Mesendoderm (in vitro differentiated cells): Measurements from ENCODE around the gene CDSN.

Source experiments
- DNase-seq: peaks from one replicate; pipeline ENCODE4 v3.0.0; 2013
- H2AK5ac ChIP-seq: 2 replicates; pipeline ENCODE4 v1.6.1; 2013; ENCODE audit warnings: low read length, inconsistent platforms
- H2BK120ac ChIP-seq: 2 replicates; pipeline ENCODE4 v1.6.1; 2013; ENCODE audit warnings: low read depth, mild to moderate bottlenecking, low read length, moderate library complexity, mixed read lengths
- H2BK15ac ChIP-seq: replicated peaks from 2 replicates; pipeline ENCODE4 v1.6.1; 2013; ENCODE audit warnings: low read depth, mild to moderate bottlenecking, moderate library complexity
- H2BK5ac ChIP-seq: 2 replicates; pipeline ENCODE4 v1.6.1; 2013; ENCODE audit warnings: low read length, inconsistent platforms
- H3K18ac ChIP-seq: 2 replicates; pipeline ENCODE4 v1.6.1; 2013; ENCODE audit warnings: mild to moderate bottlenecking, low read length, mixed read lengths
- H3K23ac ChIP-seq: one replicate; pipeline ENCODE4 v1.6.1; 2013; ENCODE audit warnings: low read length
- H3K27ac ChIP-seq: 2 replicates; pipeline ENCODE4 v1.5.1; 2013; ENCODE audit warnings: low read depth, mild to moderate bottlenecking, inconsistent platforms, low read length, moderate library complexity
- H3K27me3 ChIP-seq: 2 replicates; pipeline ENCODE4 v1.6.1; 2013; ENCODE audit warnings: low read length, control low read depth, mild to moderate bottlenecking, inconsistent platforms; ENCODE audit not compliant: insufficient read depth, poor library complexity
- H3K36me3 ChIP-seq: 2 replicates; pipeline ENCODE4 v1.6.1; 2013; ENCODE audit warnings: low read length, inconsistent platforms; ENCODE audit not compliant: control insufficient read depth, insufficient read depth
- H3K4ac ChIP-seq: one replicate; pipeline ENCODE4 v1.6.1; 2013; ENCODE audit warnings: low read depth, mild to moderate bottlenecking, low read length, moderate library complexity
- H3K4me1 ChIP-seq: 2 replicates; pipeline ENCODE4 v1.6.1; 2013; ENCODE audit warnings: low read depth, low read length, inconsistent platforms; ENCODE audit not compliant: control insufficient read depth
- H3K4me2 ChIP-seq: 2 replicates; pipeline ENCODE4 v1.6.1; 2013; ENCODE audit warnings: low read length
- H3K4me3 ChIP-seq: 2 replicates; pipeline ENCODE4 v1.5.1; 2013; ENCODE audit warnings: mild to moderate bottlenecking, low read length
- H3K56ac ChIP-seq: one replicate; pipeline ENCODE4 v1.6.1; 2013; ENCODE audit warnings: low read length
- H3K79me1 ChIP-seq: 2 replicates; pipeline ENCODE4 v1.6.1; 2013; ENCODE audit warnings: low read length, inconsistent platforms
- H3K79me2 ChIP-seq: 2 replicates; pipeline ENCODE4 v1.6.1; 2013; ENCODE audit warnings: mild to moderate bottlenecking, low read length; ENCODE audit not compliant: control insufficient read depth, insufficient read depth
- H3K9ac ChIP-seq: 2 replicates; pipeline ENCODE4 v1.6.1; 2013; ENCODE audit warnings: low read length, inconsistent platforms
- H4K5ac ChIP-seq: one replicate; pipeline ENCODE4 v1.6.1; 2013; ENCODE audit warnings: low read length
- H4K8ac ChIP-seq: one replicate; pipeline ENCODE4 v1.6.1; 2013; ENCODE audit warnings: low read depth, mild to moderate bottlenecking, control low read depth, low read length, moderate library complexity
- WGBS: extraction: QIAGEN DNeasy Blood & Tissue Kit; methylation state at CpG from one replicate; pipeline ENCODE4 v1.1.7; 2013; ENCODE audit warnings: low lambda C conversion rate, missing lambda C conversion rate; ENCODE audit not compliant: insufficient coverage; ENCODE audit errors: extremely low coverage; 5-methylcytosine and 5-hydroxymethylcytosine counted together

CDSN gene

DNA sequence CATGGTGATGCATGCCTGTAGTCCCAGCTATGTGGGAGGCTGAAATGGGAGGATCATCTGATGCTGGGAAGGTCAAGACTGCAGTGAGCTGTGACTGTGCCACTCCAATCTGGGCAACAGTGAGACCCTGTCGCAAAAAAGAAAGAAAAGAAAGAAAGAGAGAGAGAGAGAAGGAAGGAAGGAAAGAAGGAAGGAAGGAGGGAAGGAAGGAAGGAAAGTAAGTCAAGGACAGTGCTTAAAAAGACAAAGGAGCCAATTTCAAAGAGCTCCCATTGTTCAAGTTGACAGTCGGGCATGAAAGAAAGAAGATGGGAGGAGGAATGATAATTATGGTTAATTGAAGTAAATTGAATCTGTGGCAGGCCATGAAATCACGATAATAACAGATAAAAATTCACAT lies 24.0 kb downstream of the CDSN start:
- Histone ChIP-seq H3K79me1 (no peaks in the 10 kb centered on the region), H4K8ac (no peak overlapping the region), H2AK5ac (no peak overlapping the region), H3K4me2 (no peak overlapping the region), H3K36me3 (no peaks in the 10 kb centered on the region), H2BK120ac (no peak overlapping the region), H3K4me3 (no peak overlapping the region), H3K23ac (no peak overlapping the region), H3K27ac (no peak overlapping the region), H3K27me3 (no peaks in the 10 kb centered on the region), H3K4me1 (no peaks in the 10 kb centered on the region), H3K9ac (no peak overlapping the region), H3K4ac (no peak overlapping the region), H2BK15ac (no peak overlapping the region), H3K56ac (no peak overlapping the region), H3K18ac (no peak overlapping the region), H4K5ac (no peak overlapping the region), H2BK5ac (no peak overlapping the region), H3K79me2 (no peaks in the 10 kb centered on the region)
- WGBS: no CpG with 5 or more reads among the region's 3 CpGs
- no peak for DNase-seq

- Histone ChIP-seq H3K4ac (no peak overlapping the region), H3K56ac (no peak overlapping the region), H3K4me2 (no peak overlapping the region), H4K5ac (no peak overlapping the region), H3K27me3 (no peaks in the 10 kb centered on the region), H3K79me1 (no peaks in the 10 kb centered on the region), H3K4me3 (no peak overlapping the region), H3K23ac (no peak overlapping the region), H4K8ac (no peak overlapping the region), H2BK15ac (no peak overlapping the region), H3K36me3 (no peaks in the 10 kb centered on the region), H3K4me1 (no peaks in the 10 kb centered on the region), H2AK5ac (no peak overlapping the region), H3K79me2 (no peaks in the 10 kb centered on the region), H3K18ac (no peak overlapping the region), H2BK5ac (no peak overlapping the region), H3K9ac (no peak overlapping the region), H2BK120ac (no peak overlapping the region), H3K27ac (no peak overlapping the region)
- no peak for DNase-seq
- WGBS: no CpG with 5 or more reads among the region's 3 CpGs
Observed at GRCh38 chr6:31094389-31094881, 25.8 kb downstream of the CDSN start.

- Histone ChIP-seq H3K79me1 (no peaks in the 10 kb centered on the region), H3K9ac (no peak overlapping the region), H2BK15ac (no peak overlapping the region), H4K8ac (no peak overlapping the region), H3K79me2 (no peaks in the 10 kb centered on the region), H3K4me1 (no peaks in the 10 kb centered on the region), H3K56ac (no peak overlapping the region), H3K4me2 (no peak overlapping the region), H3K23ac (no peak overlapping the region), H4K5ac (no peak overlapping the region), H2AK5ac (no peak overlapping the region), H2BK5ac (no peak overlapping the region), H3K27ac (no peak overlapping the region), H3K36me3 (no peaks in the 10 kb centered on the region), H2BK120ac (no peak overlapping the region), H3K4ac (no peak overlapping the region), H3K4me3 (no peak overlapping the region), H3K18ac (no peak overlapping the region), H3K27me3 (no peaks in the 10 kb centered on the region)
- DNase-seq: no peak
- WGBS: no CpG with 5 or more reads among the region's 12 CpGs
Observed at GRCh38 chr6:31092769-31093505, 27.3 kb downstream of the CDSN start.

GRCh38 chr6:31092238-31092637 lies 28.0 kb downstream of the CDSN start:
- Histone ChIP-seq H3K27ac (no peak overlapping the region), H3K56ac (no peak overlapping the region), H3K4me3 (no peak overlapping the region), H3K4me1 (no peaks in the 10 kb centered on the region), H3K36me3 (no peaks in the 10 kb centered on the region), H3K79me1 (no peaks in the 10 kb centered on the region), H3K79me2 (no peaks in the 10 kb centered on the region), H2AK5ac (no peak overlapping the region), H3K4ac (no peak overlapping the region), H3K18ac (no peak overlapping the region), H4K5ac (no peak overlapping the region), H2BK15ac (no peak overlapping the region), H2BK120ac (no peak overlapping the region), H3K9ac (no peak overlapping the region), H3K27me3 (no peaks in the 10 kb centered on the region), H2BK5ac (no peak overlapping the region), H3K23ac (no peak overlapping the region), H4K8ac (no peak overlapping the region), H3K4me2 (no peak overlapping the region)
- WGBS: no CpG with 5 or more reads among the region's 2 CpGs
- DNase-seq: no peak

DNA sequence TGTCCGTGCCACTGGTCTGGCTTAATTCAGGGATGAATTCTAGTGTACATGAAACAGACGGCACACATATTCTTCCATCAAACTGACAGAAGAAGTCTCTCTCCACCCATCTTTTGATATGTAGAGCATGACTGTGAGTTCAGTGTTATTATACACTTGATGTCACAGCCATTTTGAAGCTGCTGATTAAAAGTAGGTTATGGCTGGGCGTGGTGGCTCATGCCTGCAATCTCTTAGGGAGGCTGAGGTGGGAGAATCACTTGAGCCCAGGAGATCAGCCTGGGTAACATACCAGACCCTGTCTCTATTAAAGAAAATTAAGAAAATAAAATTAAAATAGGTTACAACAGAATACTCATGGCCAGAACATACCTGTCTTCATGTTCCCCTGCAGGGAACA lies 28.6 kb downstream of the CDSN start:
- WGBS: no CpG with 5 or more reads among the region's 3 CpGs
- Histone ChIP-seq H3K56ac (no peak overlapping the region), H4K8ac (no peak overlapping the region), H3K79me2 (no peaks in the 10 kb centered on the region), H2BK120ac (no peak overlapping the region), H3K79me1 (no peaks in the 10 kb centered on the region), H3K36me3 (no peaks in the 10 kb centered on the region), H3K4me1 (no peaks in the 10 kb centered on the region), H3K4me3 (no peak overlapping the region), H3K27me3 (no peaks in the 10 kb centered on the region), H2BK15ac (no peak overlapping the region), H4K5ac (no peak overlapping the region), H3K18ac (no peak overlapping the region), H2AK5ac (no peak overlapping the region), H3K4ac (no peak overlapping the region), H3K23ac (no peak overlapping the region), H3K27ac (no peak overlapping the region), H2BK5ac (no peak overlapping the region), H3K9ac (no peak overlapping the region), H3K4me2 (no peak overlapping the region)
- no peak for DNase-seq

DNA sequence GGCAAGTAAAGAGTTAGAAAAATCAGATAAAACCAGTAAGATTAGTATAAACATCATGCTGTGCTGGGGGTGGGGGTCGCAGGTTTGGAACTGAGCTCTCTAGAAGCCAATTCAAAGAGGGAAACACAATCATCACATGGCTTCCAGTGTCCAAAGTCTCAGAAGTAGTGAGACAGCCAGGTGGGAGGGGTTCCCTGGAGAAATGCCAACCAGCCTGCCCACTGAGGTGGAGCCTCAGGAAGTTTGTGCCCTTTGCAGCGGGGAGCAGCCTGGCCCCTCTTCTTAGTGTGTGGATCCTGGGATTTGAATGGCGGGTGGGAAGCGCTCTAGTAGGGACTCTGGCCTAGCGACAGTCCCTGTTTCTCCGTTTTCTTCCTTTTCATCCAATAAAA lies 29.3 kb downstream of the CDSN start:
- Histone ChIP-seq H3K18ac (no peak overlapping the region), H3K79me2 (no peaks in the 10 kb centered on the region)

More for the DNA sequence above, 29.3 kb downstream of the CDSN start:
- no peaks in the 10 kb centered on the region for H3K27me3 ChIP-seq
- no CpG with 5 or more reads among the region's 6 CpGs for WGBS
- no peak overlapping the region for H3K4me2 ChIP-seq
- H3K4ac ChIP-seq: no peak overlapping the region
- H3K36me3 ChIP-seq: no peaks in the 10 kb centered on the region
- H3K4me1 ChIP-seq: no peaks in the 10 kb centered on the region
- H3K23ac ChIP-seq: no peak overlapping the region
- no peak overlapping the region for H3K27ac ChIP-seq
- no peak for DNase-seq
- H3K9ac ChIP-seq: no peak overlapping the region
- no peak overlapping the region for H2BK120ac ChIP-seq
- H2AK5ac ChIP-seq: no peak overlapping the region
- no peak overlapping the region for H2BK15ac ChIP-seq
- H2BK5ac ChIP-seq: no peak overlapping the region
- no peak overlapping the region for H4K5ac ChIP-seq
- no peak overlapping the region for H3K4me3 ChIP-seq
- no peaks in the 10 kb centered on the region for H3K79me1 ChIP-seq
- H4K8ac ChIP-seq: no peak overlapping the region
- no peak overlapping the region for H3K56ac ChIP-seq
